Spleen (tissue), 11 donors: ENCODE measurements around the gene MKLN1. TPM values are rescaled to one million over a fixed set of nuclear protein-coding genes. Genes with fewer than 3 reads are reported as not detected.

Experiments used
- DNase-seq: peaks from one replicate; pipeline ENCODE4 v3.0.0-alpha.2; 2020
- H3K27ac ChIP-seq, 8 donors: fragments of 200-600 bp; sonication (generic) in 7 of 8; 1 replicate in 4 of 8; 2 replicates in 4 of 8; pipeline versions ENCODE4 v1.5.0 to v1.8.0; 2016 to 2021; ENCODE audit warnings: inconsistent platforms in 4 of 8, mild to moderate bottlenecking in 4 of 8, moderate library complexity in 1 of 8
- H3K27me3 ChIP-seq, 7 donors: fragments of 200-600 bp; sonication (generic) in 6 of 7; replicated peaks in 1 of 7; 1 replicate in 4 of 7; 2 replicates in 3 of 7; pipeline versions ENCODE4 v1.5.0 to v1.8.0; 2016 to 2021; ENCODE audit warnings: inconsistent platforms in 3 of 7, mild to moderate bottlenecking in 1 of 7
- H3K36me3 ChIP-seq, 6 donors: fragments of 200-600 bp; sonication (generic) in 5 of 6; 1 replicate in 4 of 6; 2 replicates in 2 of 6; pipeline versions ENCODE4 v1.5.0 to v1.8.0; 2016 to 2021; ENCODE audit warnings: inconsistent platforms in 2 of 6
- H3K4me1 ChIP-seq, 6 donors: fragments of 200-600 bp; sonication (generic) in 5 of 6; 1 replicate in 3 of 6; 2 replicates in 3 of 6; pipeline versions ENCODE4 v1.5.0 to v1.8.0; 2016 to 2021; ENCODE audit warnings: inconsistent platforms in 3 of 6
- H3K4me3 ChIP-seq, 8 donors: fragments of 200-600 bp; sonication (generic) in 7 of 8; 1 replicate in 4 of 8; 2 replicates in 4 of 8; pipeline versions ENCODE4 v1.5.0 to v1.8.0; 2016 to 2021; ENCODE audit warnings: inconsistent platforms in 4 of 8, mild to moderate bottlenecking in 4 of 8, moderate library complexity in 2 of 8
- H3K9me3 ChIP-seq, 8 donors: fragments of 200-600 bp; sonication (generic) in 7 of 8; 1 replicate in 4 of 8; 2 replicates in 4 of 8; pipeline versions ENCODE4 v1.5.0 to v1.8.0; 2016 to 2021; ENCODE audit warnings: inconsistent platforms in 4 of 8
- CTCF ChIP-seq, 11 experiments: fragments of 200-600 bp in 7 of 11; fragments of 450-650 bp in 4 of 11; sonication (generic) in 4 of 11; IDR thresholded peaks in 8 of 11; conservative IDR thresholded peaks in 3 of 11; 1 replicate in 7 of 11; 2 replicates in 4 of 11; pipeline versions ENCODE4 v1.4.0 to v1.8.0; 2016 to 2021; ENCODE audit warnings: antibody characterized with exemption in 11 of 11, inconsistent platforms in 4 of 11, mild to moderate bottlenecking in 1 of 11
- POLR2A ChIP-seq, 3 donors: fragments of 450-650 bp; IDR thresholded peaks; one replicate each; pipeline ENCODE4 v1.5.1; 2017; ENCODE audit warnings: antibody characterized with exemption in 3 of 3, mild to moderate bottlenecking in 1 of 3
- POLR2AphosphoS5 ChIP-seq, 3 donors: sonication (generic); formaldehyde crosslinking; IDR thresholded peaks; one replicate each; pipeline ENCODE4 v1.5.1; 2017; ENCODE audit warnings: antibody characterized with exemption in 3 of 3
- WGBS, 5 donors: extraction: QIAGEN DNeasy Blood & Tissue Kit in 3 of 5; methylation state at CpG; one replicate each; pipeline versions ENCODE4 v1.1.5 to v1.1.7; 2013 to 2018; 5-methylcytosine and 5-hydroxymethylcytosine counted together
- intact Hi-C: fragments of 100-400 bp; cut with DNase I; formaldehyde crosslinking; loops from one replicate; pipeline ENCODE4 v1.15.0; 2023; ENCODE audit warnings: low total_unique reads
- polyA plus RNA-seq, 3 donors: library from polyadenylated mRNA; stranded (reverse); fragments of 200-250 nt; gene quantifications; one replicate each; pipeline ENCODE4 v1.2.1, GENCODE V29; 2013
- total RNA-seq, 7 donors: library from RNA; depleted of rRNA in 3 of 7; stranded (reverse); fragments of >200 nt in 3 of 7; fragmentation: NEBNext Ultra II Directional in 4 of 7; extraction: Animal tissue kit (Norgen Biotek cat#: 25700) in 4 of 7; gene quantifications; one replicate each; pipeline versions ENCODE4 v1.1.0 to v1.2.1, GENCODE V29; 2016 to 2021
- donor health status: healthy with polysubstance abuse.
- donor health status: DM: no; HTN: no; CAD: no; lungs with moderate emphysema.
- donor health status: DM: no; HTN: no; CAD: no.
- donor health status: Bipolar disorder and iron deficiency.
- donor health status: healthy.
- donor health status: DM: no; HTN: no; CAD: no.
- donor health status: DM: yes; HTN: yes; CAD: no.

The MKLN1 gene
- total and polyA plus RNA-seq, 10 donors: 7.1 to 87.4 (median 66.5) TPM

- H3K27me3 ChIP-seq: no peaks in the 10 kb centered on the region
- DNase-seq: no peak
- peaks cover 0 to 10% (median 0%) of the 10 kb centered on the region in 6 donors for H3K36me3 ChIP-seq
- intact Hi-C loops: no loop called here
- H3K4me1 ChIP-seq: peaks cover 0 to 62% (median 32%) of the 10 kb centered on the region in 6 donors
- H3K4me3 ChIP-seq: no peak overlapping the region
- no peak overlapping the region for H3K27ac ChIP-seq
- 79 to 84% (median 81%) methylated on average over 7 of the region's 7 CpGs for WGBS, 5 donors
- peaks cover 0 to 36% (median 34%) of the 10 kb centered on the region in 8 donors for H3K9me3 ChIP-seq
- TF ChIP-seq POLR2AphosphoS5 (IDR thresholded peaks at IDR 0.05) (no peak), CTCF (IDR thresholded peaks at IDR 0.05 in 8 of 11, conservative IDR thresholded peaks at IDR 0.05 in 3 of 11) (no peak), POLR2A (IDR thresholded peaks at IDR 0.05) (no peak)
Measured at GRCh38 chr7:131338691-131339390, 11.2 kb downstream of the MKLN1 start.

GRCh38 chr7:131341690-131342089 is 14.0 kb downstream of the MKLN1 start:
- intact Hi-C loops: no loop called here
- no peak for DNase-seq
- Histone ChIP-seq H3K9me3 (peaks cover 0 to 21% (median 17%) of the 10 kb centered on the region in 8 donors), H3K27me3 (no peaks in the 10 kb centered on the region), H3K4me1 (peaks cover 1 to 70% (median 33%) of the 10 kb centered on the region in 6 donors), H3K27ac (no peak overlapping the region), H3K4me3 (no peak overlapping the region), H3K36me3 (peaks cover 0 to 7% (median 0%) of the 10 kb centered on the region in 6 donors)
- TF ChIP-seq POLR2A (IDR thresholded peaks at IDR 0.05): no peak
- no peak for TF ChIP-seq CTCF (IDR thresholded peaks at IDR 0.05 in 8 of 11, conservative IDR thresholded peaks at IDR 0.05 in 3 of 11)
- no peak for TF ChIP-seq POLR2AphosphoS5 (IDR thresholded peaks at IDR 0.05)
- 78 to 100% (median 94%) methylated on average over 1 of the region's 1 CpG for WGBS, 5 donors

- Histone ChIP-seq H3K4me3 (no peak overlapping the region), H3K4me1 (peaks cover 5 to 83% (median 44%) of the 10 kb centered on the region in 6 donors), H3K9me3 (peaks cover 0 to 8% (median 5%) of the 10 kb centered on the region in 8 donors), H3K27ac (peak overlapping the region in 1 of 8 donors; percentile 7), H3K27me3 (no peaks in the 10 kb centered on the region), H3K36me3 (peaks cover 0 to 7% (median 0%) of the 10 kb centered on the region in 6 donors)
- WGBS, 5 donors: 72 to 87% (median 87%) methylated on average over 2 of the region's 2 CpGs
- DNase-seq: no peak
- TF ChIP-seq CTCF (IDR thresholded peaks at IDR 0.05 in 8 of 11, conservative IDR thresholded peaks at IDR 0.05 in 3 of 11): no peak
- TF ChIP-seq POLR2AphosphoS5 (IDR thresholded peaks at IDR 0.05): no peak
- no peak for TF ChIP-seq POLR2A (IDR thresholded peaks at IDR 0.05)
- intact Hi-C loops: no loop called here
Measured at GRCh38 chr7:131342864-131343442, 15.3 kb downstream of the MKLN1 start.
